GM12801 (cell line): ENCODE data around the gene MORN1.

Experiments used
- CTCF ChIP-seq: IDR thresholded peaks from one replicate; pipeline ENCODE4 v1.5.1; 2011; ENCODE audit warnings: control low read depth; ENCODE audit not compliant: insufficient read length; ENCODE audit errors: extremely low read depth

Gene MORN1

DNA sequence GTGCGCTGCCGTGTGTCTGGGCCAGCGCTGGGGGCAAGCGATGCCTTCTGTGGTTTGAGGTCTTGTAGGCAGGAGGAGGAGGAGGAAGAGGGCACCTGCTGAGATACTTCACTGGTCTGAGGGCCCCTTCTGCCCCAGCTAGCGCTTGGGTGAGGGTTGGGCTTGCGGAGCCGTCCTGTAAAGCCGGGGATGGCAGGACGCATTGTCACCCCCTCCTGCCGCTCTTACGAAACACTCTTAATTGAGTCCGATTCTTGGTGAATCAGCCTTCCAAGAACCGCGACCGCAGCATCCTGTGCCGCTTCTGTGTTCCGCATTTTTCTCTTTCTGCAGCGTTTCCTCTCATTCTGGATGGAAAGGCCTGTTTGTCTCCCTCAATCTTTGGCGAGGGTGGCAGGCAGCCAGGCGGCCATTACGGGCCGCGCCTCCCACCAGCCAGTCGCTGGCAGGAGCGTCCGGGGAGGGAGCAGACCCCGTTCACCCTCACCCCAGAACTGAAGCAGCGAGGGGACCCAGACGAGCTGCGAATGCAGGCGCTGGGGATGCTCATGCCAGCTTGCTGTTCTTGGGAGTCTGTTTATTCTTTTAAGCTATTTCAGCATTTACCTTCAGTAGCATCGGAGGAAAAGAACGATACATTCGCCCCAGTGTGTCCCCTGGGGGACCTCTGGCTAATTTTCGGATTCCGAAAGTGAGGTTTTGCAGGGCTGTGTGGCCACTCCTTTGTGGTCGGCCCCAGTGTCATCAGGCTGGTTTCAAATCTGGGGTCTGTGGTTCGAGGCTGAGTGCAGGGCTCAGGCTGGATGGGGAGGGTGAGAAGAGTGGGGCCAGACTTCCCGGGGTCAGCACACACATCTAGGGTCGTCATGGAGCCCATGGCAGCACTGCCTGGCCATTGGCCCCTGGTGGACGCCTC lies 100.5 kb downstream of the MORN1 start:
- TF ChIP-seq CTCF: no peak

GRCh38 chr1:2290171-2290578 lies 101.2 kb downstream of the MORN1 start:
- no peak for TF ChIP-seq CTCF

GRCh38 chr1:2289607-2290006 lies 101.7 kb downstream of the MORN1 start:
- TF ChIP-seq CTCF: no peak

DNA sequence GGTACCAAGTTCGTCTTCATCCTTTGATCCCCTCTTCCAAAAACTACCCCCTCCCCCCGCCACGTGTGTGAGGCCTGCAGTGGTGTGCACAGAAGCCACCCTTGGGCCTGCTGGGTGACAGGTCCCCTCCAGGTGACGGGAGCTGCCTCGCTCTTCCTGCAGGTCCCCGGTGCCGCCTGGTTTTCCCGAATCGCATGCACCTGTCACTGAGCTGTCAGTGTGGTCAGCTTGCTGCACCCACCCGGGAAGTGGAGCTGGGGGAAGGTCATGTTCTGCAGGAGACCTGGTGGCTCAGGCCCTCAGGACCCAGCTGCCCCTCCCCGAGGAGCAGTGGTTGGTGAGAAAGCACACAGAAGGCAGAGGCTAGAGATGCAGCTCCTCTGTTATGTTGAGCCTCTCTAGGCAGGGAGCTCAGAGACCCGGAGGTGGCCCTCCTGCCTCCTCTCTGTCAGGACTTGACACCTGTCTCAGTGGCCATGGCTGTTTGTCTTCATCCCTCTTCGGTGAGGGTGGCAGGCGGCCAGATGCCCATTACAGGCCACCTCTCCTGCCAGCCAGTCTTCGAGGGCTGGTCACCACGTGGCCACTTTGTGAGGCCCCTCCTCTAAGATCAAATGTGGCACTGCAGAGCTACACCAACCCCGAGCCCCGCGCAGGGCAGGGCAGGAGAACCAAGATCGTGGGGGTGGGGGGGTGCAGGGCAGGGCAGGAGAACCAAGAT lies 102.4 kb downstream of the MORN1 start:
- no peak for TF ChIP-seq CTCF

DNA sequence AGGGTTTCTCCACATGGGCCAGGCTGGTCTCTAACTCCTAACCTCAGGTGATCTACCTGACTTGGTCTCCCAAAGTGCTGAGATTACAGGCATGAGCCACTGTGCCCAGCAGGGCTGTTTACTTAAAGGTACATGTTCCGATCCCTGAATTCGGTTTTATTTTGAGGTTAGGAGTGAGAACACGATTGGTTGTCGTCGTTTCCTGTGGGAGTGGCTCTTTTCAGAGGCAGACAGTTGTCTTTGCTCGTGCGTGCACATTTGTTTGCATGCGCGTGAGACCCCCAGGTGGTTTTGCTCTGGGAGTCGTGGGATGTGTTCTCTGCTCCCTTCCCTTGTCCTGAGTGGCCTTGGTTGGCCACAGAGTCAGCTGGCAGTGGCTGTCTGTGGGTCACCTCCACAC lies 103.0 kb downstream of the MORN1 start:
- no peak for TF ChIP-seq CTCF

GRCh38 chr1:2287649-2288048 lies 103.7 kb downstream of the MORN1 start:
- TF ChIP-seq CTCF: no peak

DNA sequence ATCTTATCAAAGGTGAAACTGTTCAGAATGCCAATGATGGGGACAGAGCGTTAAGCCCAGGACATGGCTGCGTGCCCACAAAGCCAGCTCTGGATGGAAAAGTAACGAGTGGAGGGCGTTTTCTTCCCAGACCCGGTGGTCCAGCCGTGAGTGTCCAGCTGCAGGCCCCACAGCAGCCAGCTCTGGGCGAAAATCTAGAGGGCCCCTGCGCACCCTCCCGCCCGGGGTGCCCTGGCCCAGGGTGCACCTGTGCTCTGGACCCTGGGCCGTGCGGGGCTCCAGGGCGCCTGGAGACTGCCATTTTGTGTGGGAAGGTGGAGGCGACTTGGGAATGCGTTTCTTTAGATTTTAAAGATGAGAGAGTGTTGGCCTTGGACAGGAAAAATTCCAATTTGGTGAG lies 104.4 kb downstream of the MORN1 start:
- TF ChIP-seq CTCF: no peak
